ENCODE results near the gene MICAL3. TPM values are rescaled to one million over a fixed set of nuclear protein-coding genes. Genes with fewer than 3 reads are reported as not detected.

The MICAL3 gene
- total and polyA plus RNA-seq, 9 of the 15 experiments (the other 6 are each of a cell fraction or from before 2014, with no cell fraction given), result 0.53 to 32.1 (median 12.3) TPM

- in situ Hi-C loops (cut with MboI) (no loop called here), intact Hi-C loops (cut with micrococcal nuclease) (no loop called here)
- H3K9me1 ChIP-seq (ENCODE audit: control insufficient read depth, insufficient read depth, low read length), result no peaks in the 10 kb centered on the region
- ChIA-PET POLR2A (interaction anchor here (0.9 kb wide), 1 partner anchor 85 kb away, joined by 3 read pairs; no protein-coding TSS in a partner anchor), CTCF (ENCODE audit: low intra/inter-chr PET ratio) (no interaction called here)
- no peak overlapping the region for H3K4me2 ChIP-seq (ENCODE audit: insufficient read depth, low read length)
- no peaks in the 10 kb centered on the region for H3K36me3 ChIP-seq (ENCODE audit: control insufficient read depth, insufficient read depth, low read length)
- H3K79me2 ChIP-seq (ENCODE audit: control insufficient read depth, insufficient read depth, low read length), result peaks cover 9% of the 10 kb centered on the region
- no peak overlapping the region for H3K9ac ChIP-seq (ENCODE audit: insufficient read depth in 1 of 2, low read depth in 2 of 2, low read length in 2 of 2)
- no peak for ATAC-seq
- BruUV-seq (replicated peaks), result no TSS peak
- DNase-seq (ENCODE audit: extremely low read depth in 1 of 4, low spot score in 3 of 4), result no peak
- no peak overlapping the region for H3K4me3 ChIP-seq
- no peak for FAIRE-seq
- no peaks in the 10 kb centered on the region; the same call in 1 of the 2 replicates for H4K20me1 ChIP-seq (replicated peaks; ENCODE audit: control insufficient read depth, insufficient read depth, low read length)
- TF ChIP-seq SETDB1 (IDR thresholded peaks at IDR 0.05; ENCODE audit: low read length), result no peak
- no peak for TF ChIP-seq ESRRB (CRISPR knock-in tag; IDR thresholded peaks at IDR 0.05; ENCODE audit: borderline replicate concordance)
- TF ChIP-seq SMC3 (conservative IDR thresholded peaks at IDR 0.05; ENCODE audit: insufficient read depth, low read depth, low read length), result no peak
- no peak for TF ChIP-seq CTBP1 (IDR thresholded peaks at IDR 0.05; ENCODE audit: borderline replicate concordance)
- H3K4me1 ChIP-seq (replicated peaks in 1 of 2; ENCODE audit: control insufficient read depth in 2 of 2, insufficient read depth in 2 of 2, low read length in 2 of 2), result peaks cover 4 to 18% of the 10 kb centered on the region in 2 experiments; a peak in 3 of 5 replicates
- H3K27ac ChIP-seq (ENCODE audit: extremely low read depth, low read depth, low read length), result no peak overlapping the region
- WGBS (ENCODE audit: insufficient coverage, low coverage, missing lambda C conversion rate), result 25% methylated on average over 8 of the region's 8 CpGs
- H2AFZ ChIP-seq (ENCODE audit: low read depth, low read length), result peak overlapping the region; percentile 2; the same call in 1 of the 2 replicates
- peaks cover 0 to 3% of the 10 kb centered on the region in 2 experiments; a peak in 3 of 5 replicates for H3K27me3 ChIP-seq (ENCODE audit: control insufficient read depth in 2 of 2, insufficient read depth in 2 of 2, low read length in 2 of 2)
- H3K9me3 ChIP-seq (replicated peaks; ENCODE audit: control insufficient read depth, insufficient read depth, low read depth, low read length), result no peaks in the 10 kb centered on the region
These were observed 19.0 kb downstream of the MICAL3 start for GRCh38 chr22:18005201-18005926.

Measured in K562 (cell line).